Measurements from ENCODE around the gene PARVB. TPM values are rescaled to one million over a fixed set of nuclear protein-coding genes. Genes with fewer than 3 reads are reported as not detected.

PARVB gene
- polyA plus RNA-seq, 1 donor: 10.9 TPM

DNA sequence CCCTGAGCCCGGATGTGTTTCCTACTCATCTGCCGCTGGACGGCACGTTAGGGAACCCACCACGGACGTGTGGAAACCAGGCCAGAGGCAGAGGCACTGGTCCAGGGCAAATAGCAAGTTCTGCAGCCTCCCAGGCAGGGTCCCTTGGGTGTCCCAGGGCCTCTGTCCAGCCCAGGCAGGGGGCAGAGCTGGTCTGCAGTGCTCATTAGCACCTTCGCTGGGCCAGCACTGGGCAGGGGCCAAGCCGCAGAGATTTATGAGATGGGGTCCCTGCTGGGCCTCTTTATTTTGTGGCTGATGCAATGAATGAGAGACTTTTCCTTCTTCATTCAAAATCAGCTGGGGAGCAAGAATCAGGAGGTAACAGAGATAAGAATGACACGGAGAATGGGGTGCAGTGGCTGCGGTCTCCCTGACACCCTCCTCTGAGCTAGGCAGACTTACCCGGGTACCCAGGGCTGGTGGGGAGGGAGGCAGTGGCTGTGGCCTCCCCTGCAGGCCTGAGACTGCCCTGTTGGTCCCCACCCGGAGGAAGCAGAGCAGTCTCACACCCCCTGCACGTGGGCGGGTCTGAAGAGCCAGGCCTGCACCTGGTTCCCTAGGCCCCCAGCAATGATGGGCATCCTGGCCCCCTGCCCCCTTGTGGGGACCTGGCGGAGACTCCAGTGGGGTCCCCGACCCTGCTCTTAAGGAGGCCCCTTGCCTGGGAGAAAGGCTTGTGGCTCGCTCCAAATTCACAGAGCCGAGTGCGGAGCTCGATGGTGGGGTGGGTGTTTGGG, 142.6 kb downstream of the PARVB start:
- Histone ChIP-seq H3K36me3 (ENCODE audit: control insufficient read depth, insufficient read depth, low read length) (no peaks in the 10 kb centered on the region), H3K4me1 (ENCODE audit: control insufficient read depth, insufficient read depth, low read length) (no peaks in the 10 kb centered on the region), H3K4me3 (ENCODE audit: low read length) (no peak overlapping the region), H3K27ac (ENCODE audit: low read length) (no peak overlapping the region), H3K27me3 (ENCODE audit: control insufficient read depth, insufficient read depth, low read length) (no peaks in the 10 kb centered on the region), H3K9me3 (ENCODE audit: control insufficient read depth, low read depth, low read length) (no peaks in the 10 kb centered on the region)
- WGBS (ENCODE audit: insufficient coverage, low lambda C conversion rate): no CpG with 5 or more reads among the region's 20 CpGs
- no peak for DNase-seq

DNA sequence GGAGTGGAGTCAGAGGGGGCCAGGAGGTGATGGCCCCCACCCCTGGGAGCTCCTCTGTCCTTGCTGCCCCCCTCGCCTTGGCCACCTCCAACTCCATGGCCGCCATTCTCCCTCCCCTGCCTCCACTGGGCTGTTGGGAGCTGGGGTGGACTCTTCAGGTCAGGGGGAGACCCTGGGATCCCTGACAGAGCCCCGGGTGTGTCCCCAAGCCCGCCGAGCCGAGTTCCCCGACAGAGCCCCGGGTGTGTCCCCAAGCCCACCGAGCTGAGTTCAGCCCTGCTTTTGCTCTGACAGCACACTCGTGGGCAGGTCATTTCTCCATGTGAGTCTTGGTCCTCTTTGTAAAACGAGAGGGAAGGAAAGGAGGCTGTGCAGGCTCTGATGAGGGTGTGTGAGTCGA, 143.4 kb downstream of the PARVB start:
- no peak overlapping the region for H3K4me3 ChIP-seq (ENCODE audit: low read length)
- H3K4me1 ChIP-seq (ENCODE audit: control insufficient read depth, insufficient read depth, low read length): no peaks in the 10 kb centered on the region
- no peaks in the 10 kb centered on the region for H3K9me3 ChIP-seq (ENCODE audit: control insufficient read depth, low read depth, low read length)
- H3K27ac ChIP-seq (ENCODE audit: low read length): no peak overlapping the region
- no peaks in the 10 kb centered on the region for H3K27me3 ChIP-seq (ENCODE audit: control insufficient read depth, insufficient read depth, low read length)
- H3K36me3 ChIP-seq (ENCODE audit: control insufficient read depth, insufficient read depth, low read length): no peaks in the 10 kb centered on the region
- WGBS (ENCODE audit: insufficient coverage, low lambda C conversion rate): no CpG with 5 or more reads among the region's 12 CpGs
- no peak for DNase-seq

DNA sequence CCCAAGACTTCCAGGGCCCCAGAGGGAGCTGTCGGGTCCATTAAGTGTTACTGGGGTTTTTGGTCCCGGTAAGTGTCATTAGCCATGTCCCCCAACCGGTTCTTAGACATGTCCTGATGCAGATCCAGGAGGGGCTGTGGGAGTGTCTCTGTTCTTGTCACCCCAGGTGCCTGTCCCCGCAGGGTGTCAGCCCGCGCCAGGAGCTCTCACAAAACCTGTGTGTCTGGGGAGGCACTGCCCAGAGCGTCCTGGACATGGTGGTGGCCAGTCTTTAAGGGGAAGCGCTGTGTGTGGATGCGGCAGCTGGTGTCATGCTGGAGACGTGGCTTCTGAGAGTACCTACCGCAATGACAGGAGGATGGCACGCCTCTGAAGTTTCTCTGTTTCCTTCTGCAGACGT, 144.1 kb downstream of the PARVB start:
- no peaks in the 10 kb centered on the region for H3K27me3 ChIP-seq (ENCODE audit: control insufficient read depth, insufficient read depth, low read length)
- no peak overlapping the region for H3K27ac ChIP-seq (ENCODE audit: low read length)
- no peaks in the 10 kb centered on the region for H3K36me3 ChIP-seq (ENCODE audit: control insufficient read depth, insufficient read depth, low read length)
- no peaks in the 10 kb centered on the region for H3K4me1 ChIP-seq (ENCODE audit: control insufficient read depth, insufficient read depth, low read length)
- WGBS (ENCODE audit: insufficient coverage, low lambda C conversion rate): no CpG with 5 or more reads among the region's 13 CpGs
- H3K4me3 ChIP-seq (ENCODE audit: low read length): no peak overlapping the region
- DNase-seq: no peak
- H3K9me3 ChIP-seq (ENCODE audit: control insufficient read depth, low read depth, low read length): no peaks in the 10 kb centered on the region

DNA sequence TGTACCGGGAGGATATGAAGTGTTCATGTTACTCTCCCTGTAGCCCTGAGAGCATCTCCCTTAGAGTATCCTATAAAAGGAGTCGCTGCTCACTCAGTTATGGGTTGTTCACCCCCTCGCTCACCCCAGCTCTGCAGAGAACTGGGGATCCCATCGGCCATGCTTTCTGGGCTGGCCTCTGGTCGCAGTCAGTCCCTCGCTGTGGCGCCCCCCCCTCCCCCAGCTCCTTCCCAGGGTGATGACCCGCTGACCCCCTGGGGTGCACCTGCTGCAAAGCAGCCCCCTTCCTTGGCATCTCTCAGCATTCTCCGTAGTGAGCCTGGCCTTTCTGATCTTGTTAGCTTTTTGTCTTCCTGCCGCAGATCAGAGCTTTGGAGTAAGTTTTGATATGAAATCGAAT, 146.4 kb downstream of the PARVB start:
- H3K4me3 ChIP-seq (ENCODE audit: low read length): no peak overlapping the region

DNA sequence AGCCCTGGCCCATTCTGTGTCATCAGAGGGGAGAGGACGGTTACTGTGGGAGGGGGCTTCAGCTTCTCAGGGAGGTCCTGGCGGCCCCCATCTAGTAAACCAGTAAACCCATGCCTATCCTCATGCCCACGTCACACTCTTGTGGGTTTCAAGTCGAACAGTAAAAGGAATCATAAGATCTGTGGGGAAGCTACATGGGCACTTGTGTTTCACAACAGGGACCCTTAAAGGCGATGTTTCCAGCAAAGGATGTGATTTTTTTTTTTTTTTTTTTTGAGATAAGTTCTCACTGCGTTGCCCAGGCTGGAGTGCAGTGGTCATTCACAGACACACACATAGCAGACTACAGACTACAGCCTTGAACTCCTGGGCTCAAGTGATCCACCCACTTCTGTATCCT, 147.5 kb downstream of the PARVB start:
- H3K4me1 ChIP-seq (ENCODE audit: control insufficient read depth, insufficient read depth, low read length): no peaks in the 10 kb centered on the region
- no peaks in the 10 kb centered on the region for H3K27me3 ChIP-seq (ENCODE audit: control insufficient read depth, insufficient read depth, low read length)
- no peaks in the 10 kb centered on the region for H3K9me3 ChIP-seq (ENCODE audit: control insufficient read depth, low read depth, low read length)
- no peak for DNase-seq
- WGBS (ENCODE audit: insufficient coverage, low lambda C conversion rate): no CpG with 5 or more reads among the region's 6 CpGs
- no peak overlapping the region for H3K27ac ChIP-seq (ENCODE audit: low read length)
- H3K36me3 ChIP-seq (ENCODE audit: control insufficient read depth, insufficient read depth, low read length): no peaks in the 10 kb centered on the region
- no peak overlapping the region for H3K4me3 ChIP-seq (ENCODE audit: low read length)

More for the DNA sequence above, 146.4 kb downstream of the PARVB start:
- WGBS (ENCODE audit: insufficient coverage, low lambda C conversion rate): no CpG with 5 or more reads among the region's 11 CpGs
- no peaks in the 10 kb centered on the region for H3K9me3 ChIP-seq (ENCODE audit: control insufficient read depth, low read depth, low read length)
- H3K36me3 ChIP-seq (ENCODE audit: control insufficient read depth, insufficient read depth, low read length): no peaks in the 10 kb centered on the region
- no peak overlapping the region for H3K27ac ChIP-seq (ENCODE audit: low read length)
- DNase-seq: no peak
- H3K27me3 ChIP-seq (ENCODE audit: control insufficient read depth, insufficient read depth, low read length): no peaks in the 10 kb centered on the region
- no peaks in the 10 kb centered on the region for H3K4me1 ChIP-seq (ENCODE audit: control insufficient read depth, insufficient read depth, low read length)

DNA sequence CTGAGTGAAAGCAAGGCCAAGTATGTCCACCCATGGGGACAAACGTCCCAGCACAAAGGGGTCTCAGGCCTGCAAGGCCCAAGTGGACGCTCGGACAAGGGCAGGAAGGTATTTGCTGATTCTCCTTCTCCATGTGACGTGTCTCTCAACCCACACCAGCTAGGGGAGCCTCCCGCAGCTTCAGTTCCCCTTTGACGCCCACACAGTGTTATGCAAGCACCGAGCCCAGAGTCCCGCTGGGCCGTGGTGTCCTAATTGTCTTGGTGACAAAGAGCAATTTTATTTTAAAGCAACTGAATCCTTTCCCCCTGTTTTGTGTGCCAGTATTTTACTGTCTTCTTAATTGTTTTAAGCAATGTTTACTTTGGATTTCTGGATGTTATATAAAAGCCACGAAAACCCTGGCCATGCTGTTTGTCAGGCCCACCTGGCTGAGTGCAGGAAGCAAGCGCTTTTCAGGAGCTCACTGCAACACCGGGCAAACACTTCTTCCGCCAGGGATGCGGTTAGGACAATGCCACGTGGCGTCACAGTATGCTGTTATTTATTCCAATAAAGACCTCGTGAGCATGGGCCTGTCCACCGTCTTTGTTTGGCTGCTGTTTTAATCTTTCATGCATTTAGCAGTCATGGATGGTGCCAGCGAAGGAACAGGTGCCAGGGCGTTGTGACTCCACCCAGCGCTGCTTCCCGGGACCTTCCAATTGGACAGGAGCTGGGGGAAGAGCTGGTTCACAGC, 148.4 kb downstream of the PARVB start:
- Histone ChIP-seq H3K9me3 (ENCODE audit: control insufficient read depth, low read depth, low read length) (no peaks in the 10 kb centered on the region), H3K36me3 (ENCODE audit: control insufficient read depth, insufficient read depth, low read length) (no peaks in the 10 kb centered on the region), H3K4me3 (ENCODE audit: low read length) (no peak overlapping the region), H3K4me1 (ENCODE audit: control insufficient read depth, insufficient read depth, low read length) (no peaks in the 10 kb centered on the region), H3K27ac (ENCODE audit: low read length) (no peak overlapping the region), H3K27me3 (ENCODE audit: control insufficient read depth, insufficient read depth, low read length) (no peaks in the 10 kb centered on the region)
- WGBS (ENCODE audit: insufficient coverage, low lambda C conversion rate): 60% methylated on average over 1 of the region's 22 CpGs
- DNase-seq: no peak

DNA sequence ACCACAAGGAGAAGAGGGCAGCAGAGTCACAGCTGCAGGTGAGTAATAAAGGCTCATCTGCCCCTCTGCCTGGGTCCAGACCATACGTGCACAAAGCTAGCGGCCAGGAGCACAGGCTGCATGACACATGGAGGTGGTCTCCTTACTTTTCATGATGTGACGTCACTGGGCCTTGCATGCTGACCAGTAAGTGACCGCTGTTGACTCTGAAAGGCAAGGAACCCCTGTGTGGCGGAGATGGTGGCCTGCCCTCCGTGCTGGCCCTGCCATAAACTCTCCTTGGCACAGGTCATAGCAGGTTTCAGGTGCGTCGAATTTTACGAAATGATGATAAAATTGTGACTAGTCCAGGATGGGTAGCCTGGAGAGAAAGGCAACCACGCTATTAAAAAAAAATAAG, 149.1 kb downstream of the PARVB start:
- DNase-seq: no peak
- Histone ChIP-seq H3K9me3 (ENCODE audit: control insufficient read depth, low read depth, low read length) (no peaks in the 10 kb centered on the region), H3K27me3 (ENCODE audit: control insufficient read depth, insufficient read depth, low read length) (peaks cover 2% of the 10 kb centered on the region), H3K27ac (ENCODE audit: low read length) (no peak overlapping the region), H3K4me3 (ENCODE audit: low read length) (no peak overlapping the region), H3K36me3 (ENCODE audit: control insufficient read depth, insufficient read depth, low read length) (no peaks in the 10 kb centered on the region), H3K4me1 (ENCODE audit: control insufficient read depth, insufficient read depth, low read length) (no peaks in the 10 kb centered on the region)
- WGBS (ENCODE audit: insufficient coverage, low lambda C conversion rate): no CpG with 5 or more reads among the region's 10 CpGs

DNA sequence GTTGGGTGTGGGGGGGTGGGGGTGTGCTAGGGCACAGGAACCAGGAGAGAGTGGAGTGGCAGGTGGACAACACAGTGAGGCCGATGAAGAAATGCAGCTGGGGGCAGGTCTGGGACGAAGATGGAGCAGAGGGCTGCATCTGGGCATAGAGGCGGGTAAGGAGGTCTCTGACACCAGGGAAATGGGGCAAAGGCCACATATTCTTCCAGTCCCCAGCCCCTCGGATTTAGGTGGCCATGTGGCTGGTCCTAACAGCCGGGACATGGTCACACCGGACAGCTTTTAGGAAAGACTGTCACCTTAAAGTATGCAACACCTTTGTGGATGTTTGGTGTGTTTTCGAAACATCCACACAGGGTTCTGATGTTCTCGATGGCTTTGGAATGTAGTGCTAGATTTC, 151.6 kb downstream of the PARVB start:
- Histone ChIP-seq H3K4me1 (ENCODE audit: control insufficient read depth, insufficient read depth, low read length) (no peaks in the 10 kb centered on the region), H3K9me3 (ENCODE audit: control insufficient read depth, low read depth, low read length) (no peaks in the 10 kb centered on the region), H3K36me3 (ENCODE audit: control insufficient read depth, insufficient read depth, low read length) (no peaks in the 10 kb centered on the region), H3K27ac (ENCODE audit: low read length) (no peak overlapping the region), H3K4me3 (ENCODE audit: low read length) (no peak overlapping the region), H3K27me3 (ENCODE audit: control insufficient read depth, insufficient read depth, low read length) (peaks cover 6% of the 10 kb centered on the region)
- no peak for DNase-seq
- no CpG with 5 or more reads among the region's 8 CpGs for WGBS (ENCODE audit: insufficient coverage, low lambda C conversion rate)

DNA sequence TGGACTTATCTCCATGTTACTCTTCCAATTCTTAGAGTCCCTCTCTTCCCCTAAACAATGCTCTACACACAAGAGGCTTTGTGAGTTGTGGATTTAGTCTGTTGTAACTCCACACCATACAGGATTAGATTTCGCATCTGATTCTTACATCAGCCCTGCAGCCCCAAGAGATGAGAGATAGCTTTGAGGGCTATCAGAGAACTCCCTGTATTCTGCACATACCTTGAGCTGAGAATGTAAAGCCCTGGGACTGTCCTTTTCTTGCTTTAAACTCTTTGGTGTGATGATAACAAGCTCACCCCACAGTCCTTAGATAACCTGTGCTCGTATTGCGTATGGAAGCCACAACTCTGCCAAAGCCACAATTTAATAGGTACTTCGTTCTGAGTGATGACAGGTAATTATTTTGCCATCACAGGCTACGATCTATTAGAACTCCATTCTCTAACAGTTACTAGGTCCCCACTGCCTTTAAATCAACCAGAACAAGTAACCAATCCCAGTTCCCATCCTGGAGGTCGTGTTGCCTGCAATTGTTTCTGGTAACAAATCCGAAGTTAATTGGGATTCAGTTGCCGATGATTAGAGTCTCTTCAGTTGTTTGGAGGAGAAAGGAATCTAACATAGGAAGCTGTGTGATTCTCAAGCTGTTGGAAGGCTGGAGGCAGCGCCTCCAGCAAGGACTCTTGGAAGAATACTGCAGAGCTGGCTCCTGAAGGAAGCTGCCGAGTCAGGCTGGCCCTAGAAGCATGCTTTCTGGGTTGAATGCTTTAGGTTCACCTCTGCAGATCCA, 155.3 kb downstream of the PARVB start:
- Histone ChIP-seq H3K27me3 (ENCODE audit: control insufficient read depth, insufficient read depth, low read length) (peaks cover 6% of the 10 kb centered on the region), H3K4me3 (ENCODE audit: low read length) (no peak overlapping the region), H3K9me3 (ENCODE audit: control insufficient read depth, low read depth, low read length) (no peaks in the 10 kb centered on the region), H3K4me1 (ENCODE audit: control insufficient read depth, insufficient read depth, low read length) (no peaks in the 10 kb centered on the region), H3K36me3 (ENCODE audit: control insufficient read depth, insufficient read depth, low read length) (no peaks in the 10 kb centered on the region), H3K27ac (ENCODE audit: low read length) (no peak overlapping the region)
- WGBS (ENCODE audit: insufficient coverage, low lambda C conversion rate): no CpG with 5 or more reads among the region's 10 CpGs
- no peak for DNase-seq

DNA sequence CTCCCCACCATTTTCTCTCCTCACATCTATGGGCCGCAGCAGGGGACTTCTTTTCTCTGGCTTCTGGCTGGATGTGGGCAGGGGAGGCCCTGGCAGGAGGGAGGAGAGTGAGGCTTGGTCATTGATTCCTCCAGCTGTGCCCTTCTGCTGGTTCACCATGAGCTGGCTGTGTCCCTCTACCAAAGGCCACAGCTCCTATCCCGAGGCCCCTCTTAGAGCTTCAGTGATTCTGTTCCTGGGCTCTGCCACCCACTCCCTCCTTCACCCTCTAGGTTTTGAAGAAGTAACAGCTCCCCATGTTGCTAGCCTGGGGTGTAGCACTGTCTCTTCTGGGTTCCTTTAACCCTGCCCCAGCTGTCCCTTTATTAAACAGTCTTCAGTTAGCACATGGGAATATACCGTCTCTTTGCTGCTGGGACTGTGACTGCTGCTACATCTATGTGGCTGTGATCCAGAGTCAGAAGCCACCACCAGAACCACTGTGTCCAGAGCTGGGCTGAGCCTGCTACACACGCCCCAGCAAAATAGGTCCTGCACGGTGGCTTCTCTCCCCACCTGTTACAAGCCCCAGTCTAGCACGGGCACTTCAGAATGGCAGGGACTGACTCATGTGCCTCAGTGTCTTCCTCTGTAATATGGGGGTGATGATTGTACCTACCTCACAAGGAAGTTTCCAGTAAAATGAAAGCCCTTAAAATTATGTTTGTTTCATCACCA, 156.0 kb downstream of the PARVB start:
- DNase-seq: no peak
- no CpG with 5 or more reads among the region's 6 CpGs for WGBS (ENCODE audit: insufficient coverage, low lambda C conversion rate)
- Histone ChIP-seq H3K36me3 (ENCODE audit: control insufficient read depth, insufficient read depth, low read length) (no peaks in the 10 kb centered on the region), H3K9me3 (ENCODE audit: control insufficient read depth, low read depth, low read length) (no peaks in the 10 kb centered on the region), H3K4me1 (ENCODE audit: control insufficient read depth, insufficient read depth, low read length) (no peaks in the 10 kb centered on the region), H3K27me3 (ENCODE audit: control insufficient read depth, insufficient read depth, low read length) (peaks cover 6% of the 10 kb centered on the region), H3K4me3 (ENCODE audit: low read length) (no peak overlapping the region), H3K27ac (ENCODE audit: low read length) (no peak overlapping the region)

Measured in large intestine (tissue), 3 donors.